ENCODE measurements around the gene FOLR2.

The FOLR2 gene

GRCh38 chr11:72217841-72218240, 1.2 kb downstream of the FOLR2 start:
- TF ChIP-seq CTCF (conservative IDR thresholded peaks at IDR 0.05; ENCODE audit: control insufficient read depth, insufficient read depth, low read depth, low read length) = no peak
- DNase-seq (ENCODE audit: low read depth) = no peak
- H3K4me3 ChIP-seq (ENCODE audit: control insufficient read depth, low read depth, low read length) = no peak overlapping the region

- DNase-seq (ENCODE audit: low read depth) = no peak
- no peak for TF ChIP-seq CTCF (conservative IDR thresholded peaks at IDR 0.05; ENCODE audit: control insufficient read depth, insufficient read depth, low read depth, low read length)
- H3K4me3 ChIP-seq (ENCODE audit: control insufficient read depth, low read depth, low read length) = no peak overlapping the region
Measured at GRCh38 chr11:72218251-72218745, 1.7 kb downstream of the FOLR2 start.

DNA sequence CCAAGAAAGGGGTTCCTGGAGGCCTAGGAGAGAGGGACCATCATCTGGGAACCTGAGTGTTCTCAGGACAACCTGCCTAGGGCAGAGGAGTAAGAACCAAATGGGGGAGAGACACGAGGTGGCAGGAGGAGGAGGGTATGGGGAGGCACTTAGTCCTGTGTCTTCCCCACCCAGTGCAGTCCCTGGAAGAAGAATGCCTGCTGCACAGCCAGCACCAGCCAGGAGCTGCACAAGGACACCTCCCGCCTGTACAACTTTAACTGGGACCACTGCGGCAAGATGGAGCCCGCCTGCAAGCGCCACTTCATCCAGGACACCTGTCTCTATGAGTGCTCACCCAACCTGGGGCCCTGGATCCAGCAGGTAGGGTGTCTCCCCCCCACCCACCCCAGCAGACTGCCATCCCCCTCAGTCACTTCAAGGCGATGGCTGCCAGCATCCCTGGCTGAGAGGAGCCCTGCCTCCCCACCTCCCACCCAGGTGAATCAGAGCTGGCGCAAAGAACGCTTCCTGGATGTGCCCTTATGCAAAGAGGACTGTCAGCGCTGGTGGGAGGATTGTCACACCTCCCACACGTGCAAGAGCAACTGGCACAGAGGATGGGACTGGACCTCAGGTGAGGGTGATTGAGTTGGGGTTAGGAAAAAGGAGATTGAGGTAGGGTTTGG, 4.2 kb downstream of the FOLR2 start:
- no peak for DNase-seq (ENCODE audit: low read depth)
- no peak for TF ChIP-seq CTCF (conservative IDR thresholded peaks at IDR 0.05; ENCODE audit: control insufficient read depth, insufficient read depth, low read depth, low read length)
- no peak overlapping the region for H3K4me3 ChIP-seq (ENCODE audit: control insufficient read depth, low read depth, low read length)

DNA sequence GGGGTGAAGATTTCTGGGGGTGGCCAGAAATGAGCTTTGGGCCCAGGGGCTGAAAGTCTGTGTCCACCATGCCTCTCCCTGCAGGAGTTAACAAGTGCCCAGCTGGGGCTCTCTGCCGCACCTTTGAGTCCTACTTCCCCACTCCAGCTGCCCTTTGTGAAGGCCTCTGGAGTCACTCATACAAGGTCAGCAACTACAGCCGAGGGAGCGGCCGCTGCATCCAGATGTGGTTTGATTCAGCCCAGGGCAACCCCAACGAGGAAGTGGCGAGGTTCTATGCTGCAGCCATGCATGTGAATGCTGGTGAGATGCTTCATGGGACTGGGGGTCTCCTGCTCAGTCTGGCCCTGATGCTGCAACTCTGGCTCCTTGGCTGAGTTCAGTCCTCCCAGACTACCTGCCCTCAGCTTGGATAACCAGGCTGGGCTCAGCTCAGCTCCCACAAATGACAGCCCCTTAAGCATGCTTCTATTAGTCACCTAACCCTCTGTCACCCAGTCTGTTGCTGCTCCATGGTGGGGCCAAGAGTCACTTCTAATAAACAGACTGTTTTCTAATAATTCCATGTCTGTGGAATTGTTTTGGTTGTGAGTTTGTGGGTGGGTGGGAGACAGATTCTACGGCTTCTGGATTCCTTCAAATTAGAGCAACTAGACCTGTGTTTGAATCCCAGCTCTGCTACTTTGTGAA, 4.9 kb downstream of the FOLR2 start:
- no peak for TF ChIP-seq CTCF (conservative IDR thresholded peaks at IDR 0.05; ENCODE audit: control insufficient read depth, insufficient read depth, low read depth, low read length)
- no peak overlapping the region for H3K4me3 ChIP-seq (ENCODE audit: control insufficient read depth, low read depth, low read length)
- no peak for DNase-seq (ENCODE audit: low read depth)

GRCh38 chr11:72222106-72222891, 5.7 kb downstream of the FOLR2 start:
- no peak for TF ChIP-seq CTCF (conservative IDR thresholded peaks at IDR 0.05; ENCODE audit: control insufficient read depth, insufficient read depth, low read depth, low read length)
- no peak for DNase-seq (ENCODE audit: low read depth)
- H3K4me3 ChIP-seq (ENCODE audit: control insufficient read depth, low read depth, low read length) = peak overlapping the region; percentile 88

DNA sequence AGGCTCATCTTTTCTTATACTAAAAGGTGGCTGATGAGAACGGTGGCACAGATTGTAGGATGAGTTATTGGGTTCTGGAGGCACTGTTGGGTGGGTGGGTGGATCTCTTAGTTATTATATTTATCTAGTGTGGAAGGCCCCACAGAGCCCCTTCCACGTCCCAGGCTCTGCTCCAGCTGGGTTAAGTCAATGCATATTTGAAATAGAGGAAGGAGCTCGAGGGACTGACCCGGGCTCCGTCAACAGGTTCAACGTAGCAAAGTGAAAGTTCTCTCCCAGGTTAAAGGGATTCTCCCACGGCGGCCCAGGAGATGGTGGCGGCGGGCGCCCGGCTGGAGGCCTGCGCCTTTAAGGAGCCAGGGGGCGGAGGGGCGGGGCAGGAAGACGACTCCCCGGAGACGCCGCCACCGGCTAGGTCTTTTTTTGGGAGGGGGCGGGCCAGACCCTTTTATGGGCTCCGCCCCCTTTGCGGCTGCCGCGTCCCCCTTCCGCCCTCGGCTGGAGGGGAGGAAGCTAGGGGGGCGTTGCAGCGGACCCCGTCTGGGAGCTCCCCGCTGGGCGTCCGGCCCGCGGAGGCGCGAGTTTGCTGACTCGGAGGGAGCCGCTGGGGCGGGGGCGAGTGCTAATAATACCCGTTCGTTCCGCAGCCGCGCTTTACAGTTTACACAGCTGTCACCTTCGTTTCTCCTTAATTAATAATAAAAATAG, 6.5 kb downstream of the FOLR2 start:
- peak overlapping the region; percentile 88 for H3K4me3 ChIP-seq (ENCODE audit: control insufficient read depth, low read depth, low read length)
- DNase-seq (ENCODE audit: low read depth) = peak; percentile 76
- TF ChIP-seq CTCF (conservative IDR thresholded peaks at IDR 0.05; ENCODE audit: control insufficient read depth, insufficient read depth, low read depth, low read length) = no peak

Data from fibroblast of mammary gland (primary cell).